Left kidney (tissue), 2 donors: ENCODE data around the gene PEA15. TPM values are rescaled to one million over a fixed set of nuclear protein-coding genes. Genes with fewer than 3 reads are reported as not detected.
A peak's percentile ranks its signal among the peaks of the same experiment; 100 is the strongest.

Experiments
- DNase-seq: peaks from one replicate; pipeline ENCODE4 v3.0.0-alpha.2; 2013
- polyA plus RNA-seq: library from polyadenylated mRNA; unstranded; fragments of 120-200 nt; gene quantifications from one replicate; pipeline ENCODE4 v1.2.1, GENCODE V29; 2013; ENCODE audit not compliant: insufficient read length

PEA15 gene
- polyA plus RNA-seq, 1 donor, result 98.5 TPM

DNA sequence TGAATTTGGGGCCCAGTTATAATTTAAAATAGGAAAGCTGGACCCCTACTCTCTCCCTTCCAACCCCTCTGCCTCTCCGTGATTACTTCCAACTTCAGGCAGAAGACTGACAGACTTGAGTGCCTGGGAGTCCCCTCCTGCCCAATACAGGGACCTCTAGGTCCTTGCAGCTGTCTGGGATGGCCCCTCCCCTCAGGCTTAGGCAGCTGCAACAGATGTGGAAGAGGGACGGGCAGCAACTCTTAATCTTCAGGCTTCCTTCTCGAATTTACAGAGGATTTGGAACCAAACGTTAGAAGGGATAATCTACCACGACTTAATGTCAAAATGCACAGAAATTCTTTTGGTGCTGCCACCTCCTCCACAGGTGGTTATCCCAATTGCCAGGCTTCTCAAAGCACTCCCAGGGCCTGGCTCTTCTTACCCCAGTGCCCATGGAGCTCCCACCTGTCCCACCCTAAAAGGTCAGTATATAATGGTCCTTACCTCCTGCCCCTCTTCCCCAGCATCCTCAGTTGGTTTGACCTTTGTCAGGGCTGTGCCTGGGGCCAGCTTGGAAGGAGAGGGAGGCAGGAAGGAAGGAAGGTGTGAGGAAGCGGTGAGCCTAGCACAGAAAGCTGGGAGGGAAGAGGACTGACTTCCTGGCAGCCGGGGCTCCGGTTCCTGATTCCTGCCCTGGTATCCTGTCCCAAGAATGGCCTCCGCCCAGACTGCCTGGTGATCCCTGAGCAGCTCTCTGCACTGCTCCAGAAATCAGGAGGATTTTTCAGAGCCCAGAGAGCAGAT lies 2.8 kb downstream of the PEA15 start:
- no peak for DNase-seq

DNA sequence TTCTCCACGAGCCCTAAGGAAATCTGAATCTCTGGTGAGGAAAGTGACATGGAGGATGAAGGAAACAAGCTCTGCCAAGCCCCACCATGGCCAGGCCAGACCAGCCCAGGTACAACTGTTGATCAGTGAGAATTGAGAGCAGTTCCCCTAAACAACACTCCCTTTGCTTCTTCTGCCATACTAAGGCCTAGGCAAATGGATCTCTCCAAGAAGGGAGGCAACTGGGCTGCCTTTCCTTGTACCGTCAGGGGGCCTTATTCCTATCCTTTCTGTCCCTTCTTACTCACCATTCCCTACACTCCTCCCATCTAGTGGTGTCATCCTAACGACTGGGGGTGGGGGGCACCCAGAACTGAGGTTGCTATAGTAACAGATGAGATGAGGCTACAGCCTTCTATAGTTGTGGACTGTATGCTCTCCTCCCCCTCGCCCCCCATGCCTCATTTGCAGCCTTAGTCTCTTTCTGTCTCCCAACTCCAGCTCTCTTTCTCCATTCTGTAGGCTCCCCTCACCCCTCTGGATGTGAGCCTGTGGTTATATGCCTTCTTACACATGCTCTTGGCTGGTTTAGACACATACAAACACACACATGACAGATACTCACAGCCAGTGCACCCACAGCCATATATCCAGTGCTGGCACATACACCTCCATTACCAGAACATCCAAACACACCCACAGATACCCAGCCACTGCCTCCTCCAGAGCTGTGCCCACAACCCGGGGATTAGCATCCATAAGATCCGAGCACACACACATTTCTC lies 3.6 kb downstream of the PEA15 start:
- no peak for DNase-seq

DNA sequence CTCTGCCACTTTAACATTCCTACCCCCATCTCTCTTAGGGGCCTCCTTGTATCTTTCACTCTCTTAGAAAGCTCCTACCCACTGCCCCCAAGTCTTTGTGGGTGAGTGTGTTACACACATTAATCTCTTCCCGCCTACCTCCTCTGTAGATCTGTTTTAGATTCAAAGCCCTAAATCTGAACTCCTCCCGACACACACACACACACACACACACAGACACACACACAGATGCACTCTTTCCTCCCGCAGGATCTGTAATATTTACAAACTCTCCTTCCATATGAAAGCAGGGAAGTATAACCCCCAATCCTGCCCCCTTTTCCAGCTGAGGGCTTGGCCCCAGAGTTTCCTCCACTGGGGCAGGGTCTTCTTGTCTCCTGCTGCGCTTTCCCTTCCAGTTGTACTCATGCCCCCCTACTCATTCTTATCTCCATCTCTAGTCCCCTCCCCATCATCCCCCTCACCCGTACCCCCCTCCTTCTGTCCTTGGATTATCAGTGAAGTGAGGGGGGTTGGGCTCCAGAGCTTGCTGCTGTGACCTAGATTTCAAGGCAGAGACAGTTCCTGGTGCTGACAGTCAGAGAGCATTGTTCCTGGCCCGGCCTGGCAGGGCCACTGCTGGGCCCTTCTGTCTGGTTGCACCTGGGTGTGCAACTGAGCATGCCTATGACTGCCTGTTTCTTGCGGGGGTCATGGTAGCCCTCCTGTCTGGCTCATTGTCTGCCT lies 4.3 kb downstream of the PEA15 start:
- no peak for DNase-seq

DNA sequence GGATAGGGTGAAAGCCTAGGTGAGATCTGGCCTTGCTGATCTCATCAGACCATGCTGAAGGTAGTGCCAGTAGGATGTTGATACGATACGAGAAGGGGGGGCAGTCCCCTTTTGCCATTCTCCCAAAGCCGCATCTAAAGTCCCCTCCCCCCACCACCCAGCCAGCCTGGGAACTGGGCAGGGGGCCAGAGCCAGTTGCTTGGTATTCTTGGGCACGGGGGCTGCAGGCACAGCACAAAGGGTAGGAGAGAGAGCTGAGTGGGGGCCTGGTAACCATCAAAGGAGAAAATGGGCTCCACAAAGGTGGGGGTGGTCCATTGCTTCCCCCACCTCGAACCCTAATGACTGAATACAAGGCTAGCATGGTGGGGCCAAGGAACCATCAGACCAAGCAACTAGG lies 5.4 kb downstream of the PEA15 start:
- no peak for DNase-seq

DNA sequence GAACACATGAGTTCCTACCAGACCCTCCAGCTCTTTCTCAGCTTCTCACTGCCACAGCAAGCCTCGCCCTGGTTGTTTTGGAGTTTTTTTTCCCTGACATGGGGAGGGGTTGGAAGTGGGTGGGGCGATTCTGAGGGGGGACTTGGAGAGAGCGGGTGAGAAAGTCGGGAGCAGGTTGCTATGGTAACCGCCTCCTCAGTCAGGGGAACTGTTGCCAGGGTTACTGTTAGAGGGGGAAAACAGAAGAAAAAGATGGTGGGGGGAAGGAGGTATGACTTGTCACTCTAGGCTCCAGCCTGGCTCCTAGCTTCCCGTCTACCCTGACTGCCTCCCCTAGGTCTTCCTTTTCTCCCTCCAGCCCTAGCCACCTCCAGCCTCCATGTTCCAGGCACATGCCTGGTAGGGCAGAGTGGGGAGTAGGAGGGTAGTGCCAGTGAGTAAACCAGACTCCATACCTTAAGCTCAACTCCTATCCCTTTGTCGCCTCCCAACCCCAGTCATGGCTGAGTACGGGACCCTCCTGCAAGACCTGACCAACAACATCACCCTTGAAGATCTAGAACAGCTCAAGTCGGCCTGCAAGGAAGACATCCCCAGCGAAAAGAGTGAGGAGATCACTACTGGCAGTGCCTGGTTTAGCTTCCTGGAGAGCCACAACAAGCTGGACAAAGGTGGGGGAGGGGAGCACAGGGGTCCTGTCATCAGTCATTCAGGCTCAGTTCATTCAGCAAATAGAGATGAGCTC lies 6.0 kb downstream of the PEA15 start:
- DNase-seq, result no peak

DNA sequence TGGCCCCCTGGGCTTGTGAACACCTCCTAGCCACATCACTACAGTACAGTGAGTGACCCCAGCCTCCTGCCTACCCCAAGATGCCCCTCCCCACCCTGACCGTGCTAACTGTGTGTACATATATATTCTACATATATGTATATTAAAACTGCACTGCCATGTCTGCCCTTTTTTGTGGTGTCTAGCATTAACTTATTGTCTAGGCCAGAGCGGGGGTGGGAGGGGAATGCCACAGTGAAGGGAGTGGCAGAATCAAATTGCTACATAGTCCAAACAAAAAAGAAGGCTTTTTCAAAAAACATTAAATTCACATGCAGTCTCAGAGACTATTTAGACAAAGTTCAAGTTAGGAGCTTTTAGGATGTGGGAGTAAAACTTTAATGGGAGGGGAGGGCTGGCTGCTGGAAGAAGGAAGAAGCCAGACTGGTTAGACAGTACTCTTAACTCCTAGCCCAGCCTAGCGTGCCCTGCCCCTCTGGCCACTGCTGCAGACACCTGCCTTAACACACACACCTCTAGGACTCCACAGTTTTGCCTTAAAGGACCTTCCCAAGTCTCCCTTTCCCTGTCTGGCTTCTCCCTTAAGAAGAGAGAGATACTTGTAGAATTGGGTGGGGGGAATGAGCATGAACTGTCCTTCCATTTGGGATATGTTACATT lies 9.4 kb downstream of the PEA15 start:
- DNase-seq, result no peak

DNA sequence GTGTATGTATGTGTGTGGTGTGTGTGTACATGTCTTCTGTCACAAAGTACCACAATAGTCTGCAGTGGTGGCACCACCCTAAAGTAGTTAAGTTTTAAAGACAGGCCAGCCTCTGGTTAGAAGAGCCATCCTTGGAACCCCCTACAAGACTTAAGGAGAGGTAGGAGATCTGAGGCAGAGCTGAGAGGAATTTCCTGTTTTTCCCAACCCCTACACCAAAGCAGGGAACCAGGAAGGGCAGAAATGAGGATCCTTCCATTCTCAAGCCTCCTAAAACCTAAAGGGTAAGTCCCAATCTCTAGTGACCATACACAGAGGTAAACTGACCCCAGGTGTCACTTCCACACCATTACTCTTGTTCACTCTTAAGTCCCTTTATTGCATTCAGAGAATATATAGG lies 11.1 kb downstream of the PEA15 start:
- no peak for DNase-seq

DNA sequence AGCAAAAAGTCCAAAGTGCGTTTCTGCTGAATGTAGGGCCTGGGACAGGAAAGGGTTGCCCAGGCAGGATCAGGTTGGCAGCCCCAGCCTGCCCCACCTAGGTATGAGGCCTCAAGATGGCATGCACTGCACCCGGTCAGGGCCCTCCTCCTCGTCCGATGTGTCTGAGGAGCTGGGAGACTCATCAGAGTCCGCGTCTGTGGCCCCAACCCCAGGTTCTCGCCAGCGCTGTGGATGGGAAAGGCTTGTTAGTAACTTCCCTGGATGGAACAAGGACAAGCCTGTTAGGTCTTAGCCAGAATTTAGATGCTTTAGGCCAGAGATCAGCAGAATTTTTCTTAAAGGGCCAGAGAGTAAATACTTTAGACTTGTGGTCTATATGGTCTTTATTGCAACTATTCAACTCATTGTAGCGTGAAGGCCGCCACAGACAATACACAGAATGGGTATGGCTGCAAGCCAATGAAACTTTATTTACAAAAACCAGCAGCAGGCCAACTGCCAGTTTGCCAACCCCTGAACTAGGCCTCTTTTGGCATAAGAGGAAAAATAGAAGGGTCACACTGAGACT lies 12.4 kb downstream of the PEA15 start:
- DNase-seq, result no peak

DNA sequence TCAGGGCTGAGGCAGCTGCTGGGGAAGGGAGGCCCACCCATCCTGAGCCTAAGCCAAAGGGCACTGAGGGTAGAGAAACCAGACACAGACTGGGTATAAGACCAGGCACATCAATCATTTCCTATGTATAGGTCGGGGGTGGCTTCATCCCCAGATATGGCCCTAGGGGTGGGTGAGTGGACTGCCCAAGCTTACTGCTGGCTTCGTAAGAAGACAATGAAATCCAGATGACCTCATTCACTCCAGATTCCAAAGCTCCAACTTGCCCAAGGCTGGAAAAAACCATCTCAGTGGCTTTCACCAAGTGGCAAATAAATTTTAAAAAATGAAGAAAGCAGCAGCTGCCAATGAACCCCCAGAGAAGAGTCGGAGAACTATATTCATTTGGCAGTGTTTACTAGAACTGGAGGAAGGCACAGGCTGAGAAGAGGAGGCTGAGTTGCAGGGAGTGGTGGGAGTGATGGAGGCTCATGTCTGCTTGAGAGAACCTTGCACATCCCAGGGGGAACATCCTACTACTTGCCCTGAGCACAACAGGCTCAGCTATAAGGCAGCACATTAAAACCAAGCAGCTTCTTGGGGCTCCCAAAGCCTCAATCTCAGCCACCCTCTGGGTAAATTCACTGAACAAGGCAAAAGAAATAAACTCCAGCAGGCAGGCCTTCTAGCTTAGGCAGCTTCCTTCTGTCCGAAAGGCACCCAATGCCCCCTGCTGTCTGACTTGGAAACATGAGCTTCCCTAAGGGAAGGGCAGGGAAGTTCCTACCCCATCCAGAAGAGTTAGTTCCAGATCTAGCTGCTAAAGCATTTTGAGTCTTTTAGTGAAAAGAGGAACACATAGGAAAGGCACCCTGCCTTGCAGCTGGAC lies 14.1 kb downstream of the PEA15 start:
- DNase-seq, result peak; percentile 42

DNA sequence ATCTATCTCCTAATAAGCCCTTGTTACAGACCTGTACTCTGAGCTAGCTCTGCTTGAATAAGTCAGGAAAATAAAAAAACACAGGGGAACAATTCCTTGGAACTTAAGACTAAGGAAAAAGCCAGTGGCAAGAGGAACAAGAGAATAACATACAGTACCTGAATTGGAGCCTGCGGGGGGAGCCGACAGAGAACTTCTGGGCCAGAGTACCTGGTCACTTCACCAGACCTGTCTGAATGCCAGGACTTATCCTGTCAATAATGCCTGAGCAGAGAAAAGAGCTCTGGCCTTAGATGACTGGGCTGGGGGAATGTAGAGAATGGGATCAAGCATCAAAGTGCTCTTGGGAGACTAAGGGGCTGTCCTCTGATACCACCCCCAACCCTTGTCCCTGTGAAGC lies 15.1 kb downstream of the PEA15 start:
- no peak for DNase-seq

DNA sequence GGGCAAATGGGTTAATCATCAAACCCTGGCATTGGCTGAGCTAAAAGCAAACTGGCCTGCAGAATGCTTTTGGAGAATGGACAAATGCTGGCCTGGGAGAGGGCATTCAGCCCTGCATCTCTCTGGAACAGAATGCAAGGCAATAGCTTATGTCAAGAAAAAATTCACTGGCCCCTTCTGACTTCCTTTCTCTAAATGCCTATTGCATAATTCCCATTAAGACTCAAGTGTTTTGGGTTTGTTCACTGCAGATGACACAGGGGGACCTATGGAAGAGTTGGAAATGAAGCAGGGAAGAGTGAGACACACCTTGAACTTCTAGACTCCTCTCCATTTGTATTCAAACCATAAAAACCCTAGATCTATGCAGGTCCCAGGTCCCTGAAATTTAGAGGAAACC lies 15.9 kb downstream of the PEA15 start:
- DNase-seq, result no peak

DNA sequence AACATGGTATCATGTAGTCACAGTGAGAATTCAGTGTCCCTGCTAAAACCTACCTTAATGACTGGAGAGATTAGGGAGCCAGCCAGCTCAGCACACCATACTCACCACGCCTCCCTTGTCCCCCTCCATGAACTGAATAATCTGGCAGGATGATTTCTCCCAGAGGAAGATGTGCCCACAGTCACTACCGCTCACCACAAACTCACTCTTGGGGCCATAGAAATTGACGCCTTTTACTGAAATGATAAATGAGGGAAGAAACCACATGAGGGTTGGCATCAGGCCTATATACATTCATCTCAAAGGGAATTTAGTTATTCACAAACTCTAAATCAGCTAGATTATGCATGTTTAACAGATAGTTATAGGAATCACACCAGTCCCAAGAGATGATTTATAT lies 17.4 kb downstream of the PEA15 start:
- no peak for DNase-seq

DNA sequence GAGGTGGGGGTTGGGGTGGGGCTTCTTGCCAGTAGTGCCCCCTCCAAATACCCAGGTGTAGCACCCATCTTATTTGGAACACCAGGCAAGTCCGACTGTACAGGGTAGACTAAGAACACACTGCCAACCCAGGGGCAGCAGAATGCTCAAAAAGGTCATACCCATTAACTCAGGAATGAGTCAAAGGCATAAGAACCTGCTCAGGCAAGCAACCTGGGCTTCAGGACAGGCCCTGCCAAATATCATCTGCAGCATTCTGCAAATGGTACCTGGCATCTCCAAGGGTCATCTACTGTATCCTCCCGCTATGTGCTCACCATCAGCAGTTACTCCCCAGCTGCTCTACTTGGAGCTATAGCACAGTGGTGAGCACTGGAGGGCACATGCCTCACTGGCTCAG lies 19.4 kb downstream of the PEA15 start:
- no peak for DNase-seq

DNA sequence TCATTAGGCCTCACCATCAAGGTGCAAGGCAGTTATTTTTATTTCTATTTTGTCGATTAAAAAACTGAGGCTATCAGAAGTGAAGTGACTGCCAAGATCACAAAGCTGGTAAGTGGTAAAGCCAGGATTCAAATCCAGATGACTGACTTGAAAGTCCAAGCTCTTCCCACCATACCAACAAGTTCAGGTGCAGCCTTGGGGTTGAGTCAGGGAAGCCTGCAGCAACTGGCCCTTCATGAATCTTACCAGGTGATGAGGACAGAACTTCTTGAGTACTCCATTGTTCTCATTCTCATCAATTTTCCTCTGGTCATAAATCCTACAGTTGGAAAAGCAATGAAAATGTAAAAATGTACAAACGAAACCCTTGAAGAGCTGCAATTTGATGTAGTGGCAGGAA lies 20.2 kb downstream of the PEA15 start:
- DNase-seq, result no peak

DNA sequence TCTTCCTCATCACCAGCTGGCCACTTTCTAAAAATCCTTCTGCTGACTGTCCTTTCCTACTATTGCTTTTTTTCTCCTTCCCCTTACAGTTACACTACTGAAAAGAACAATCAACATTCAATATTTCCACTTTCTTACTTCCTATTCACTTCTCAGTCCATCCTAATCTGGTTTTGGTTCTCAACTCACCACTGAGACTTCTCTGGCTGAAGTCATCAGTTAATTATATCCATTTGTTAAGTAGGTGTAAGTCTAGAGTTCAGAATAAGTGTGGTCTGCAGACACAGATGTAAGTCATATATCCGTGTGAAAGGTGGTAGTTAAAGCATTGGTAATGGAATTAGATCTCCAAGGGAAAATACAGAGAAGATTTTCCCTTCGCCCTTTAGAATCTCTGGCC lies 21.4 kb downstream of the PEA15 start:
- no peak for DNase-seq

DNA sequence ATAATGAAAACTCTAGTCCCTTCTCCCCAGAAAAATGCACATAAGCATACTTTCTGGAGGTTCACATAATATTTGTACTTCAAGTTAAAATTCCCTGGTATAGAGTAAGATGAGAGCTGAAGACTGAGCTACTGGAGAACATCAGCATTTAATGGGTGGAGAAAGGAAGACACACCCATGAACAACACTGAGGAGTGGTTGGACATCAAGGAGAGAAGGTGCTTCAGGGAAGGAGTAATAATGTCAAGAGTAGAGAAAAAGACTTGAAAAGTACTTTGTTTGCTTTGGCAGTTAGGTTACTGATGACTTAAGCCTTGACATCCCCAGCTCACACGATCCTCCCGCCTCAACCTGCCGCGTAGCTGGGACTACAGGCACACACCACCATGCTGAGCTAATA lies 21.9 kb downstream of the PEA15 start:
- DNase-seq, result no peak

DNA sequence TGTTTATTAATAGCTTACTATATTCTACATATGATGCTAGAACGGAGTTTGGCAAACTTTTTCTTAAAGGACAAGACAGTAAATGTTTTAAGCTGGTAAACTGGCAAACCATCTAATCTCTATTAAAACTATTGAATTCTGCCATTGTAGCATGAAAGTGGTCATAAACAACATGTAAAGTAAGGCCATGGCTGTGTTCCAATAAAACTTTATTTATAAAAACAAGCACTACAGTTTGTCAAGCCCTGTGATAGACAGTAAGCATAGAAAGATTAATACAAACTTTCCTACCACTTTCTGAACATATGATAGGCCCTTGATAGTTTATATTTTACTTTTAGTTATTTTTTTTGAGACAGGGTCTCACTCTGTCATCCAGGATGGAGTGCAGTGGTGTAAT lies 22.4 kb downstream of the PEA15 start:
- no peak for DNase-seq

DNA sequence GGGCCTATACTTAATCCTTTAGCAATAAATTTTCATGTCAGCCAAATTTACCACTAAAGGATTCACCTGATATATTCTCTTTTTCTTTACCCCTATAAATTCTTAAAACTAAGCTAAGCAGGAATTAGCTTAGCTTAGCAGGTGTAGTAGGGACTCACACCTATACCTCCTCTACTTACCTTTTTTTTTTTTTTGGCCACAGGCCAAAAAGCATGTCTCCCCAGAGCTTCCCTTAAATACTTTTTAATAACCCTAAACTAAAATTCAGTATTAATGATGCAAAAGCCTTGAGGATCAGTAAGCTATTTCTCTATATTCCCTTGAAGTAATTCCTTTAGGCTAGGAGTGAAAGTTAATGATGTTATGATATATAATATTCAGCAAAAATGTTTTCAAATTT lies 23.2 kb downstream of the PEA15 start:
- no peak for DNase-seq

DNA sequence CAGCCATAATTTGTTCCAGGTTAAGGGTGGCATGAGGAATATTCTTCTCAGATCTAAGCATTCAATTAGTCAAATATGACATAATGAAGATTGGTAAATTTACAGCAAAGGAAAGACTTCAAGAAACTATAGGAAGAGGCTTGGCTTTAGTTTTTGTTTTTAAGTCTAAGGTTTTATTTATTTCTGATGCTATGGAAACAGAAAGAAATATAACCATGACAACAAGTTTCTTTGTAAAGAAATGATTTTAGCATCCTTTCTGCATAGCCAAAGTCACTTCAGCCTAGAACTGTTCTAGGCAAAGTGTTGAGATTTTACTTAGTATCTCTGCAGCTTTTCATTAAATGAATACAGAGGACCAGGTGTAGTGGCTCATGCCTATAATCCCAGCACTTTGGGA lies 27.7 kb downstream of the PEA15 start:
- DNase-seq, result no peak

DNA sequence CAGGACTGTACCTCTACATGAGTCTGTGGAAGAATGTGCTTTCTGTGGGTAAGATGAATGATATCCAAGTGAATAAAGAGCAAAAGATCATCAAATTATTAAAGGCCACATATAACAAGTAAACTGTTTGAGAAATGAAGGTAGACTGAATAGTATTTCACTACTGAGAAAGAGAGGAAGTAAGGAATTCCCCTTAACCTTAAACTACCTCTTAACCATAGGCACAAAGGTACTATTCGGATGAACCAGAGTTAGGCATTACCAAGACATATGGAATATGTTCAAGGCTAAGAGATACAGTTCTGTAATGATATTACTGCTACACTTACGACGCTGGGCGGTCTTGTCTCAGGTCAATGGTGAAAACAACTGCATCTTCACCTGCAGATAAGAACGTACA lies 31.6 kb downstream of the PEA15 start:
- DNase-seq, result no peak

DNA sequence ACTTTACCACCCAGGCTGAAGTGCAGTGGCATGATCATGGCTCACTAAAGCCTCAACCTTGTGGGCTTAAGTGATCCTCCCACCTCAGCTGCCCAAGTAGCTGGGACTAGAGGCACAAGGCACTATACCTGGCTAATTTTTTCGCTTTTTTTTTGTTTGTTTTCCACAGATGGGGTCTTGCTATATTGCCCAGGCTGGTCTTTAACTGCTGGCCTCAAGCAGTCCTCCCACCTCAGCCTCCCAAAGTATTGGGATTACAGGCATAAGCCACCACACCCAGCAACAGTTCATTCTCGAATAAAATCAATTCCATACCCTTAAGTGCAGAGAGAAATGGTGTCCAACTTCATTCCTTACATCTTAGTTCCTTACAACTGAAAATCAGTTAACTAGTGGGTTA lies 32.4 kb downstream of the PEA15 start:
- DNase-seq, result no peak
